Liver (tissue), 9 donors: ENCODE data around the gene COX7A2. TPM values are rescaled to one million over a fixed set of nuclear protein-coding genes. Genes with fewer than 3 reads are reported as not detected.

Experiments
- DNase-seq: peaks from one replicate; pipeline ENCODE4 v3.0.0-alpha.2; 2017; ENCODE audit warnings: low spot score
- H3K27ac ChIP-seq, 2 donors: one replicate each; pipeline ENCODE4 v1.7.0; 2013; ENCODE audit warnings: inconsistent platforms in 2 of 2, low read length in 2 of 2, control low read depth in 1 of 2, low read depth in 1 of 2, mild to moderate bottlenecking in 1 of 2
- H3K27me3 ChIP-seq, 4 donors: one replicate each; pipeline versions ENCODE4 v1.6.1 to v1.7.0; 2013; ENCODE audit warnings: low read length in 3 of 4, inconsistent platforms in 1 of 4, mild to moderate bottlenecking in 1 of 4, moderate library complexity in 1 of 4; ENCODE audit not compliant: control insufficient read depth in 4 of 4, insufficient read depth in 4 of 4
- H3K36me3 ChIP-seq, 4 donors: one replicate each; pipeline versions ENCODE4 v1.6.1 to v1.7.0; 2013; ENCODE audit warnings: low read length in 3 of 4, mild to moderate bottlenecking in 3 of 4, low read depth in 1 of 4, moderate library complexity in 1 of 4; ENCODE audit not compliant: control insufficient read depth in 4 of 4, insufficient read depth in 3 of 4
- H3K4me1 ChIP-seq, 4 donors: one replicate each; pipeline versions ENCODE4 v1.6.1 to v1.7.0; 2013; ENCODE audit warnings: low read length in 3 of 4, mild to moderate bottlenecking in 3 of 4, moderate library complexity in 1 of 4; ENCODE audit not compliant: control insufficient read depth in 4 of 4, insufficient read depth in 4 of 4
- H3K4me3 ChIP-seq, 3 donors: one replicate each; pipeline versions ENCODE4 v1.6.1 to v1.7.0; 2013; ENCODE audit warnings: low read length in 3 of 3, control low read depth in 1 of 3, low read depth in 1 of 3, mild to moderate bottlenecking in 1 of 3
- H3K9ac ChIP-seq, 2 donors: one replicate each; pipeline ENCODE4 v1.7.0; 2013; ENCODE audit warnings: low read length in 2 of 2, mild to moderate bottlenecking in 2 of 2, moderate library complexity in 2 of 2, control low read depth in 1 of 2, low read depth in 1 of 2
- H3K9me3 ChIP-seq, 4 donors: one replicate each; pipeline versions ENCODE4 v1.6.1 to v1.7.0; 2013; ENCODE audit warnings: low read length in 3 of 4; ENCODE audit not compliant: control insufficient read depth in 4 of 4
- CTCF ChIP-seq: fragments of 150-350 bp; IDR thresholded peaks from 2 replicates; pipeline ENCODE4 v1.5.1; 2017; ENCODE audit warnings: improper control_type of control experiment, low read depth, low read length; ENCODE audit not compliant: missing input control
- EGR1 ChIP-seq, 2 donors: IDR thresholded peaks; 2 replicates each; pipeline ENCODE4 v1.6.1; 2016 to 2018; ENCODE audit warnings: antibody characterized with exemption in 2 of 2, low read depth in 2 of 2
- FOXA2 ChIP-seq: IDR thresholded peaks from 2 replicates; pipeline ENCODE4 v1.6.1; 2016; ENCODE audit warnings: antibody characterized with exemption
- GABPA ChIP-seq, 2 donors: IDR thresholded peaks in 1 of 2; conservative IDR thresholded peaks in 1 of 2; 2 replicates each; pipeline ENCODE4 v1.6.1; 2016; ENCODE audit warnings: antibody characterized with exemption in 2 of 2, mild to moderate bottlenecking in 1 of 2, moderate library complexity in 1 of 2
- HNF4A ChIP-seq, 2 donors: conservative IDR thresholded peaks; 2 replicates each; pipeline ENCODE4 v1.6.1; 2016; ENCODE audit warnings: antibody characterized with exemption in 2 of 2, mild to moderate bottlenecking in 2 of 2
- HNF4G ChIP-seq: IDR thresholded peaks from 2 replicates; pipeline ENCODE4 v1.6.1; 2016; ENCODE audit warnings: antibody characterized with exemption
- JUND ChIP-seq, 2 donors: IDR thresholded peaks; 2 replicates each; pipeline ENCODE4 v1.6.1; 2016; ENCODE audit warnings: antibody characterized with exemption in 2 of 2
- MAX ChIP-seq: IDR thresholded peaks from 2 replicates; pipeline ENCODE4 v1.6.1; 2016; ENCODE audit warnings: antibody characterized with exemption
- NR2F2 ChIP-seq: IDR thresholded peaks from 2 replicates; pipeline ENCODE4 v1.6.1; 2016; ENCODE audit warnings: antibody characterized with exemption
- RAD21 ChIP-seq, 2 donors: IDR thresholded peaks; 2 replicates each; pipeline ENCODE4 v1.6.1; 2016; ENCODE audit warnings: antibody characterized with exemption in 2 of 2, mild to moderate bottlenecking in 2 of 2
- REST ChIP-seq: IDR thresholded peaks from 2 replicates; pipeline ENCODE4 v1.6.1; 2016; ENCODE audit warnings: antibody characterized with exemption, mild to moderate bottlenecking
- SP1 ChIP-seq: IDR thresholded peaks from 2 replicates; pipeline ENCODE4 v1.6.1; 2018; ENCODE audit warnings: antibody characterized with exemption, mild to moderate bottlenecking
- TAF1 ChIP-seq: conservative IDR thresholded peaks from 2 replicates; pipeline ENCODE4 v1.6.1; 2016; ENCODE audit warnings: antibody characterized with exemption, mild to moderate bottlenecking
- YY1 ChIP-seq: IDR thresholded peaks from 2 replicates; pipeline ENCODE4 v1.6.1; 2016; ENCODE audit warnings: antibody characterized with exemption, mild to moderate bottlenecking
- ZBTB33 ChIP-seq: IDR thresholded peaks from 2 replicates; pipeline ENCODE4 v1.6.1; 2016; ENCODE audit warnings: antibody characterized with exemption
- WGBS: extraction: QIAGEN DNeasy Blood & Tissue Kit; methylation state at CpG from one replicate; pipeline ENCODE4 v1.1.7; 2013; 5-methylcytosine and 5-hydroxymethylcytosine counted together
- polyA plus RNA-seq, 2 donors: library from polyadenylated mRNA; stranded (reverse) in 1 of 2; unstranded in 1 of 2; fragments of 200-250 nt in 1 of 2; fragments of >200 nt in 1 of 2; fragmentation: Nextera tagmentation in 1 of 2; extraction: Ambion mirVana in 1 of 2; gene quantifications; one replicate each; pipeline versions ENCODE4 v1.2.1 to v1.2.3, GENCODE V29; 2013 to 2015
- total RNA-seq, 2 donors: library from RNA; depleted of rRNA; stranded (reverse); fragments of >200 nt; gene quantifications; one replicate each; pipeline ENCODE4 v1.2.3, GENCODE V29; 2014
- donor health status: healthy.
- donor health status: healthy.
- donor health status: healthy.
- donor health status: healthy.
- donor health status: healthy.

The COX7A2 gene
- total and polyA plus RNA-seq, 4 donors, result 69.8 to 583 (median 289) TPM

- peaks cover 0 to 4% (median 2%) of the 10 kb centered on the region in 4 donors for H3K36me3 ChIP-seq
Observed at GRCh38 chr6:75275067-75275466, 31.5 kb upstream of the COX7A2 start.

GRCh38 chr6:75273009-75273408 lies 29.4 kb upstream of the COX7A2 start:
- TF ChIP-seq NR2F2 (no peak), SP1 (no peak), HNF4A (conservative IDR thresholded peaks at IDR 0.05) (no peak), FOXA2 (no peak), CTCF (no peak), EGR1 (IDR thresholded peaks at IDR 0.05; ENCODE audit: low read depth in 2 of 2) (no peak), HNF4G (no peak), YY1 (no peak), RAD21 (IDR thresholded peaks at IDR 0.05) (no peak), TAF1 (no peak), ZBTB33 (no peak), JUND (IDR thresholded peaks at IDR 0.05) (no peak), MAX (no peak), GABPA (IDR thresholded peaks at IDR 0.05 in 1 of 2, conservative IDR thresholded peaks at IDR 0.05 in 1 of 2) (no peak)
- H3K27ac ChIP-seq, result no peak overlapping the region
- H3K27me3 ChIP-seq, result no peaks in the 10 kb centered on the region
- WGBS, result 80% methylated on average over 4 of the region's 4 CpGs
- H3K9me3 ChIP-seq, result no peaks in the 10 kb centered on the region
- H3K9ac ChIP-seq, result no peak overlapping the region
- peaks cover 0 to 4% (median 2%) of the 10 kb centered on the region in 4 donors for H3K36me3 ChIP-seq
- H3K4me1 ChIP-seq, result peaks cover 0 to 6% (median 2%) of the 10 kb centered on the region in 4 donors
- no peak overlapping the region for H3K4me3 ChIP-seq
- DNase-seq, result no peak

More at GRCh38 chr6:75275067-75275466, 31.5 kb upstream of the COX7A2 start:
- Histone ChIP-seq H3K27ac (no peak overlapping the region), H3K9me3 (no peaks in the 10 kb centered on the region), H3K4me1 (peaks cover 0 to 10% (median 5%) of the 10 kb centered on the region in 4 donors), H3K9ac (no peak overlapping the region), H3K27me3 (no peaks in the 10 kb centered on the region), H3K4me3 (no peak overlapping the region)
- DNase-seq, result no peak
- TF ChIP-seq CTCF, result no peak
- TF ChIP-seq EGR1 (IDR thresholded peaks at IDR 0.05; ENCODE audit: low read depth in 2 of 2), result no peak
- TF ChIP-seq NR2F2, result no peak
- no peak for TF ChIP-seq GABPA (IDR thresholded peaks at IDR 0.05 in 1 of 2, conservative IDR thresholded peaks at IDR 0.05 in 1 of 2)
- TF ChIP-seq REST, result no peak
